ENCODE results near the gene SGCE.

DNA sequence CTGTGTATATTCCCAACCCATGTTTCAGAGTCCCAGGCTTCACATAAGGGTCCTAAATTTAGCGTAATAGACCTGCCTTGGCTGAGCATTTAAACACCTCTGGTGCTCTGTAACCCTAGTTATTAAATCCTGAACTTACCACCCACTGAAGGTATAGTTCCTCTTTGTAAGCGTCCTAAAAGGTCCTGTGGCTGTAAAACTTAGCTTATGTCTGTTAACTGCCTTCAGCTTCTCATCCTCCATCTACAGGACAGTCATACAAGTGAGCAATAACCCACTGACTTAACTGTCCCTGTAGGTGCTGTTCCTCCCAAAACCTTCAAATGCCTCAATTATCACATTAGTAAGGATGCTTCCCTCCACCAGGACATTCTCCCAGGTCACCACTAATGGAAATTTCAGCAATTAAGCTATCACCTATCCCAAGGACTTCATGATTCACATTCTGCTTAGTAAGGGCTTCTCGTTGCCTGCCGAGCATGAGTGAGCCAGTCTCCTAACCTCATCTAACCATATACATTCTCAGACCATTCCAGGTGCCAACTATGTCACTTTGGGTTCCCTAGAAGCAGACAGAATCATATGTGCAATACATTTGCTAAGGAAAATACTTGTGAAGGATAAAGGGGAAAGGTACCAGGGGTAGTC, 90.6 kb downstream of the SGCE start:
- TF ChIP-seq, protein P1, sequence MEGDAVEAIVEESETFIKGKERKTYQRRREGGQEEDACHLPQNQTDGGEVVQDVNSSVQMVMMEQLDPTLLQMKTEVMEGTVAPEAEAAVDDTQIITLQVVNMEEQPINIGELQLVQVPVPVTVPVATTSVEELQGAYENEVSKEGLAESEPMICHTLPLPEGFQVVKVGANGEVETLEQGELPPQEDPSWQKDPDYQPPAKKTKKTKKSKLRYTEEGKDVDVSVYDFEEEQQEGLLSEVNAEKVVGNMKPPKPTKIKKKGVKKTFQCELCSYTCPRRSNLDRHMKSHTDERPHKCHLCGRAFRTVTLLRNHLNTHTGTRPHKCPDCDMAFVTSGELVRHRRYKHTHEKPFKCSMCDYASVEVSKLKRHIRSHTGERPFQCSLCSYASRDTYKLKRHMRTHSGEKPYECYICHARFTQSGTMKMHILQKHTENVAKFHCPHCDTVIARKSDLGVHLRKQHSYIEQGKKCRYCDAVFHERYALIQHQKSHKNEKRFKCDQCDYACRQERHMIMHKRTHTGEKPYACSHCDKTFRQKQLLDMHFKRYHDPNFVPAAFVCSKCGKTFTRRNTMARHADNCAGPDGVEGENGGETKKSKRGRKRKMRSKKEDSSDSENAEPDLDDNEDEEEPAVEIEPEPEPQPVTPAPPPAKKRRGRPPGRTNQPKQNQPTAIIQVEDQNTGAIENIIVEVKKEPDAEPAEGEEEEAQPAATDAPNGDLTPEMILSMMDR (IDR thresholded peaks at IDR 0.05), result no peak
- no peak for TF ChIP-seq FOXJ3 (CRISPR knock-in tag; IDR thresholded peaks at IDR 0.05; ENCODE audit: borderline replicate concordance)
- TF ChIP-seq, protein P2, sequence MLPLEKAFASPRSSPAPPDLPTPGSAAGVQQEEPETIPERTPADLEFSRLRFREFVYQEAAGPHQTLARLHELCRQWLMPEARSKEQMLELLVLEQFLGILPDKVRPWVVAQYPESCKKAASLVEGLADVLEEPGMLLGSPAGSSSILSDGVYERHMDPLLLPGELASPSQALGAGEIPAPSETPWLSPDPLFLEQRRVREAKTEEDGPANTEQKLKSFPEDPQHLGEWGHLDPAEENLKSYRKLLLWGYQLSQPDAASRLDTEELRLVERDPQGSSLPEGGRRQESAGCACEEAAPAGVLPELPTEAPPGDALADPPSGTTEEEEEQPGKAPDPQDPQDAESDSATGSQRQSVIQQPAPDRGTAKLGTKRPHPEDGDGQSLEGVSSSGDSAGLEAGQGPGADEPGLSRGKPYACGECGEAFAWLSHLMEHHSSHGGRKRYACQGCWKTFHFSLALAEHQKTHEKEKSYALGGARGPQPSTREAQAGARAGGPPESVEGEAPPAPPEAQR (CRISPR knock-in tag; IDR thresholded peaks at IDR 0.05), result no peak
- TF ChIP-seq TEAD4 (CRISPR knock-in tag; IDR thresholded peaks at IDR 0.05), result no peak
- TF ChIP-seq SMAD3 (CRISPR knock-in tag; IDR thresholded peaks at IDR 0.05; ENCODE audit: borderline replicate concordance), result no peak
- TF ChIP-seq ATF1 (CRISPR knock-in tag; IDR thresholded peaks at IDR 0.05), result no peak
- TF ChIP-seq SP1 (CRISPR knock-in tag; conservative IDR thresholded peaks at IDR 0.05), result no peak
- TF ChIP-seq, protein P3, sequence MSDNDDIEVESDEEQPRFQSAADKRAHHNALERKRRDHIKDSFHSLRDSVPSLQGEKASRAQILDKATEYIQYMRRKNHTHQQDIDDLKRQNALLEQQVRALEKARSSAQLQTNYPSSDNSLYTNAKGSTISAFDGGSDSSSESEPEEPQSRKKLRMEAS (CRISPR knock-in tag; IDR thresholded peaks at IDR 0.05), result no peak
- TF ChIP-seq, protein P4, sequence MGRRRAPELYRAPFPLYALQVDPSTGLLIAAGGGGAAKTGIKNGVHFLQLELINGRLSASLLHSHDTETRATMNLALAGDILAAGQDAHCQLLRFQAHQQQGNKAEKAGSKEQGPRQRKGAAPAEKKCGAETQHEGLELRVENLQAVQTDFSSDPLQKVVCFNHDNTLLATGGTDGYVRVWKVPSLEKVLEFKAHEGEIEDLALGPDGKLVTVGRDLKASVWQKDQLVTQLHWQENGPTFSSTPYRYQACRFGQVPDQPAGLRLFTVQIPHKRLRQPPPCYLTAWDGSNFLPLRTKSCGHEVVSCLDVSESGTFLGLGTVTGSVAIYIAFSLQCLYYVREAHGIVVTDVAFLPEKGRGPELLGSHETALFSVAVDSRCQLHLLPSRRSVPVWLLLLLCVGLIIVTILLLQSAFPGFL (CRISPR knock-in tag; IDR thresholded peaks at IDR 0.05; ENCODE audit: borderline replicate concordance), result no peak

Data from WTC11 (cell line).